HG02759 (cell line): ENCODE measurements around the gene TAF6.

Experiments
- ATAC-seq: cut with Tn5 transposase; IDR thresholded peaks from one replicate; pipeline ENCODE4 v1.9.1; 2021; ENCODE audit warnings: mild to moderate bottlenecking, moderate library complexity; ENCODE audit not compliant: unreplicated experiment

Gene TAF6

GRCh38 chr7:100124301-100125230 lies 5.4 kb upstream of the TAF6 start:
- ATAC-seq: no peak

- ATAC-seq: no peak
Observed at GRCh38 chr7:100122568-100122967, 3.4 kb upstream of the TAF6 start.

GRCh38 chr7:100122067-100122466 lies 2.9 kb upstream of the TAF6 start:
- no peak for ATAC-seq

- no peak for ATAC-seq
Observed at GRCh38 chr7:100120733-100121036, 1.5 kb upstream of the TAF6 start.

GRCh38 chr7:100119970-100120732 lies 993 bp upstream of the TAF6 start:
- ATAC-seq: peak; percentile 31

GRCh38 chr7:100118388-100119071 lies 628 bp downstream of the TAF6 start:
- no peak for ATAC-seq

- ATAC-seq: no peak
Observed at GRCh38 chr7:100115026-100115425, 4.1 kb downstream of the TAF6 start.

- ATAC-seq: no peak
Observed at GRCh38 chr7:100111914-100112313, 7.2 kb downstream of the TAF6 start.

GRCh38 chr7:100111156-100111555 lies 8.0 kb downstream of the TAF6 start:
- no peak for ATAC-seq

- ATAC-seq: no peak
Observed at GRCh38 chr7:100109521-100110163, 9.5 kb downstream of the TAF6 start.

- ATAC-seq: no peak
Observed at GRCh38 chr7:100107890-100108289, 11.3 kb downstream of the TAF6 start.

GRCh38 chr7:100107125-100107737 lies 11.9 kb downstream of the TAF6 start:
- no peak for ATAC-seq

- ATAC-seq: no peak
Observed at GRCh38 chr7:100106633-100107032, 12.5 kb downstream of the TAF6 start.

- no peak for ATAC-seq
Observed at GRCh38 chr7:100105534-100105933, 13.6 kb downstream of the TAF6 start.

GRCh38 chr7:100102950-100103840 lies 16.0 kb downstream of the TAF6 start:
- ATAC-seq: no peak

- peak; percentile 85 for ATAC-seq
Observed at GRCh38 chr7:100101016-100101862, 17.9 kb downstream of the TAF6 start, which contains the start of the genes AP4M1 and MCM7. Gene AP4M1, plus strand, starts transcription at chr7:100101643. Its CDS starts 72 bp downstream, at chr7:100101715. Gene MCM7, minus strand, starts transcription at chr7:100101397. Its CDS starts 103 bp downstream, at chr7:100101294.

GRCh38 chr7:100100420-100101015 lies 18.6 kb downstream of the TAF6 start:
- peak; percentile 72 for ATAC-seq

- ATAC-seq: no peak
Observed at GRCh38 chr7:100099452-100099851, 19.7 kb downstream of the TAF6 start.
